Measurements from ENCODE around the gene ALDH18A1. TPM values are rescaled to one million over a fixed set of nuclear protein-coding genes. Genes with fewer than 3 reads are reported as not detected.

The ALDH18A1 gene
- total RNA-seq, 1 experiment from 2014 or later: 70.3 TPM

DNA sequence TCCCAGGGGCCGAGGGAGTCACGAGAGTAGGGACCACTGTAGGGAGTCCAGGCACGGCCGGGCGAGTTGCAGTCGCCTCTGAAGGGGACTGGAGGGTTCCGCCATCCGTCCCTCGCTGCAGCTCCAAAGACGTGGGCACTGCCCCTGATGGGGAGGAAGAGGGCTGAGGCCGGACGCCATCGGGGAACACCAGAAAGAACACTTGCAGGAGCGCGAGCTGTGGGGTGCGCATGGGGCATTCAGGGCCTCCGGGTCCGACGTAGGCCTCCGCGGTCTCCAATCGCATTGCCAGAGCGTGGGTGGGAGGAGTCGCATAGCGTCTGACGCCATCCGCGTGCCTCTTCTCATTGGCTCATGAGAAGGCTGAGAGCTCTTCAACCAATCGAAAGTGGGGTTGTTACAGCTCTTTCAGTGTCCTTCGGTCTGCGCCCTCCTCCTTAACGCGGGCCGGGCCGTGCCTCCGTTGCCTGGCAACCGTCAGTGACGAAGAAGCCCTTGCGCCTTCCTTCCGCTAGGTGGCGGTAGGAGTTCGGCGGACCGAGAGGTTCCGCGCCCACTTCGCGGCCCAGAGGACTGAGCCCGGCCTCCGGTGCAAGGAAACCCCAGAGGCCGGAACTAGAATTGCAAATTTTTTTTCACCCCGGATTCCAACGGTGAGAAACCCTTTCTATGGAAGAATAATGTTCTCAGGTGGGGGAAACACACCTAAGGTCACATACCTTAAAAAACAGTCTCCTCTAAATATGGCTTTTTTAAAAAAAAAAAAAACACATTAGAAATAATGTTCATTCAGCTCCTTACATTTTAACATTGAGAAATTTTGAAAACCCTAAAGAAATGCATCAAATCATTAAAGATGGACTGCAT, 37.4 kb upstream of the ALDH18A1 start, which contains the start of gene TCTN3:
TCTN3 (minus strand) TSS at position 260 of the 867 bp plus-strand sequence; CDS start at position 232, 28 bp downstream.
- Histone ChIP-seq H3K4me1 (ENCODE audit: insufficient read depth, low read length) (peaks cover 11% of the 10 kb centered on the region; the same call in 1 of the 2 replicates), H3F3A (ENCODE audit: low read length, unreplicated experiment) (no peaks in the 10 kb centered on the region), H3K36me3 (ENCODE audit: low read depth, low read length) (no peaks in the 10 kb centered on the region), H3K4me3 (ENCODE audit: low read length) (peak within 1 kb of the TSS; percentile 96), H3K4me2 (ENCODE audit: low read length) (peak within 1 kb of the TSS; percentile 91), H4K20me1 (ENCODE audit: low read length) (no peaks in the 10 kb centered on the region), H2AFZ (ENCODE audit: low read length) (peak within 1 kb of the TSS; percentile 95), H3K9ac (ENCODE audit: low read length) (peak within 1 kb of the TSS; percentile 89), H3K9me3 (ENCODE audit: low read length) (no peaks in the 10 kb centered on the region), H3K27ac (ENCODE audit: low read length) (no peak within 1 kb of the TSS), H3K27me3 (ENCODE audit: low read length) (no peaks in the 10 kb centered on the region), H3K9me2 (replicated peaks; ENCODE audit: low read length) (no peaks in the 10 kb centered on the region), H3K79me2 (ENCODE audit: low read length) (peaks cover 24% of the 10 kb centered on the region)
- TF ChIP-seq EZH2 (IDR thresholded peaks at IDR 0.05; ENCODE audit: low read length, unreplicated experiment) (no peak), EZH2phosphoT487 (IDR thresholded peaks at IDR 0.05; ENCODE audit: borderline replicate concordance, low read length) (no peak)
- TF ChIP-seq, protein P1, sequence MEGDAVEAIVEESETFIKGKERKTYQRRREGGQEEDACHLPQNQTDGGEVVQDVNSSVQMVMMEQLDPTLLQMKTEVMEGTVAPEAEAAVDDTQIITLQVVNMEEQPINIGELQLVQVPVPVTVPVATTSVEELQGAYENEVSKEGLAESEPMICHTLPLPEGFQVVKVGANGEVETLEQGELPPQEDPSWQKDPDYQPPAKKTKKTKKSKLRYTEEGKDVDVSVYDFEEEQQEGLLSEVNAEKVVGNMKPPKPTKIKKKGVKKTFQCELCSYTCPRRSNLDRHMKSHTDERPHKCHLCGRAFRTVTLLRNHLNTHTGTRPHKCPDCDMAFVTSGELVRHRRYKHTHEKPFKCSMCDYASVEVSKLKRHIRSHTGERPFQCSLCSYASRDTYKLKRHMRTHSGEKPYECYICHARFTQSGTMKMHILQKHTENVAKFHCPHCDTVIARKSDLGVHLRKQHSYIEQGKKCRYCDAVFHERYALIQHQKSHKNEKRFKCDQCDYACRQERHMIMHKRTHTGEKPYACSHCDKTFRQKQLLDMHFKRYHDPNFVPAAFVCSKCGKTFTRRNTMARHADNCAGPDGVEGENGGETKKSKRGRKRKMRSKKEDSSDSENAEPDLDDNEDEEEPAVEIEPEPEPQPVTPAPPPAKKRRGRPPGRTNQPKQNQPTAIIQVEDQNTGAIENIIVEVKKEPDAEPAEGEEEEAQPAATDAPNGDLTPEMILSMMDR (conservative IDR thresholded peaks at IDR 0.05; ENCODE audit: low read depth, low read length): peak; percentile 89
- CTCF ChIA-PET: interaction anchor here (0.5 to 1.4 kb wide), 13 partner anchors 19 to 625 kb away, joined by 3 to 30 read pairs (median 6); partner anchors contain the start of gene CC2D2B
- ATAC-seq (peak; percentile 96), DNase-seq (peak; percentile 98)
- POLR2A ChIA-PET (ENCODE audit: unreplicated experiment): interaction anchor here (0.5 to 0.8 kb wide), 3 partner anchors 11 to 448 kb away, joined by 4 to 13 read pairs (median 7); no protein-coding TSS in a partner anchor
- intact Hi-C loops (cut with micrococcal nuclease): loop anchor here (1.0 to 5.0 kb wide), 3 partner anchors 148 to 213 kb away; partner anchors contain the start of gene CC2D2B
- BruUV-seq (replicated peaks): no TSS peak

DNA sequence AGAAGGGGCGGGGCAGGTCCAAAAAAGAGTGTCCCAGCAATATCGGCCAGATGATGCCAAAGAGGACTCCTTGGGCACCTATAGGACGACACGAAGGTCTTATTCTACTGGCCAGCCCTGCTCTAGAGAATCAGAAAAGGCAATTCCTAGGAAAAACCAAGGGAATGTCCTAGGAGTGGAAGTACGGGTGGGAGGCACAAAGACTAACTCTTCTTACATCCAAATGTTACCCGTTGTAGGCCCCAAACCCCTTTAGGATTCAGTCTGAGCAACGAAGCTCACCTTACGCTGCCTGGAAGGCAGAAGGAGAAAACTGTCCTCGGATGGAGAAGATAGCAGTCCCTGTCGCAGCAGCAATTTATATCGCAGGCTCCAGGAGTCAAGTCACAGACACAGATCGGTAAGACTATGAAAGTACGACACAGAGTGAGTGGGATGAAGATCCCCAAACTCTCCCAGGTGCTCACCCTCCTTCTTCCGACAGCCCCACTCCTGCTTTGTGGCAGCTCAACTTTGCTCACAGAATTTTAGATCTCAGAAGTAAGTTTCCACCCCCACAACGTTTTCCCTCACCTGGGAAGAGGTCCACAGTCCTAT, 36.7 kb upstream of the ALDH18A1 start:
- peaks cover 24% of the 10 kb centered on the region for H3K79me2 ChIP-seq (ENCODE audit: low read length)
- H3F3A ChIP-seq (ENCODE audit: low read length, unreplicated experiment): no peaks in the 10 kb centered on the region
- intact Hi-C loops (cut with micrococcal nuclease): loop anchor here (5.0 kb wide), 1 partner anchor 214 kb away; the partner anchor contains the start of gene CC2D2B
- no peaks in the 10 kb centered on the region for H3K9me2 ChIP-seq (replicated peaks; ENCODE audit: low read length)
- BruUV-seq (replicated peaks): TSS peak; percentile 58
- H3K4me1 ChIP-seq (ENCODE audit: insufficient read depth, low read length): peaks cover 11% of the 10 kb centered on the region; the same call in 1 of the 2 replicates
- no peak overlapping the region for H3K27ac ChIP-seq (ENCODE audit: low read length)
- H3K9ac ChIP-seq (ENCODE audit: low read length): peak overlapping the region; percentile 89
- peak overlapping the region; percentile 91 for H3K4me2 ChIP-seq (ENCODE audit: low read length)
- H2AFZ ChIP-seq (ENCODE audit: low read length): peak overlapping the region; percentile 95
- POLR2A ChIA-PET (ENCODE audit: unreplicated experiment): no interaction called here
- CTCF ChIA-PET: interaction anchor here (0.5 to 1.4 kb wide), 13 partner anchors 18 to 626 kb away, joined by 3 to 30 read pairs (median 6); partner anchors contain the start of gene CC2D2B
- DNase-seq (no peak), ATAC-seq (no peak; the same call in 1 of the 2 replicates)
- no peaks in the 10 kb centered on the region for H4K20me1 ChIP-seq (ENCODE audit: low read length)
- TF ChIP-seq, protein P1 (conservative IDR thresholded peaks at IDR 0.05; ENCODE audit: low read depth, low read length): no peak
- TF ChIP-seq EZH2phosphoT487 (IDR thresholded peaks at IDR 0.05; ENCODE audit: borderline replicate concordance, low read length): no peak
- no peak for TF ChIP-seq EZH2 (IDR thresholded peaks at IDR 0.05; ENCODE audit: low read length, unreplicated experiment)
- no peaks in the 10 kb centered on the region for H3K36me3 ChIP-seq (ENCODE audit: low read depth, low read length)
- no peaks in the 10 kb centered on the region for H3K27me3 ChIP-seq (ENCODE audit: low read length)
- H3K9me3 ChIP-seq (ENCODE audit: low read length): no peaks in the 10 kb centered on the region
- peak overlapping the region; percentile 96 for H3K4me3 ChIP-seq (ENCODE audit: low read length)

Measured in PC-3 (cell line).